Measurements from ENCODE around the gene TMEM74B. TPM values are rescaled to one million over a fixed set of nuclear protein-coding genes. Genes with fewer than 3 reads are reported as not detected.

Gene TMEM74B
- total and polyA plus RNA-seq, 10 of the 15 experiments (the other 5 are each of a cell fraction or from before 2014, with no cell fraction given), result 0.07 TPM; not detected in 9

DNA sequence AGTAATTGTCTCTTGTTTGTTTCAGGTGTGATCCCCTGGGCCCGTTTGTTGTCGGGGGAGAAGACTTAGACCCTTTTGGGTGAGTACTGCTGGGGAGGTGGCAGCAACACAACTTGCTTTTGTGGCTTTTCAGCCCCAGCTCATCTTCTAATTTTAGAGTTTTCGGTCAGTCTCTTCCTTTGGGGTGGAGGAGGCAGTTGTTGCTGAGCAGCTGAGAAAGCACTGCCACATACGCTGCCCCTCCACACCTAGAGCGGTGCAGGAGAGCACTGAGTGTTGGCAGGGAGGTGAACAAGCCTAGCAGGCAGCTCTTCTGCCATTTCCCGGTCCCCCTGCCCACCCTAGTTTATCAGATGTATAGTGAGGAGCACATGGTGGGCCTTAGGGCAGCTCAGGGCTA, 21.7 kb downstream of the TMEM74B start:
- Histone ChIP-seq H3K36me3 (ENCODE audit: control insufficient read depth in 2 of 2, insufficient read depth in 2 of 2, low read length in 1 of 2) (peaks cover 21 to 44% of the 10 kb centered on the region in 2 experiments), H2AFZ (ENCODE audit: control insufficient read depth, low read depth, low read length) (no peak overlapping the region), H3K4me2 (ENCODE audit: control insufficient read depth, insufficient read depth) (peak overlapping the region; percentile 26; the same call in 1 of the 2 replicates), H3K4me1 (ENCODE audit: control insufficient read depth, insufficient read depth, low read length) (peaks cover 7% of the 10 kb centered on the region; the same call in 1 of the 2 replicates), H3K9me3 (replicated peaks; ENCODE audit: control insufficient read depth, insufficient read depth, low read length) (no peaks in the 10 kb centered on the region), H3K27ac (ENCODE audit: control insufficient read depth, insufficient read depth) (0 out of 2 replicates have a peak overlapping the region, but pooled peaks have one; percentile 18), H3K4me3 (no peak overlapping the region), H3K9ac (ENCODE audit: control insufficient read depth, insufficient read depth, low read length) (no peak overlapping the region), H3K79me2 (ENCODE audit: control insufficient read depth, insufficient read depth, low read length) (no peaks in the 10 kb centered on the region), H4K20me1 (ENCODE audit: control insufficient read depth, insufficient read depth) (no peaks in the 10 kb centered on the region), H3K27me3 (replicated peaks in 1 of 2; ENCODE audit: control insufficient read depth in 2 of 2, insufficient read depth in 2 of 2, low read length in 1 of 2) (no peaks in the 10 kb centered on the region)
- in situ Hi-C loops (cut with MboI), result no loop called here
- RAD21 ChIA-PET (ENCODE audit: unreplicated experiment), result no interaction called here
- SMC1A ChIA-PET (ENCODE audit: uncharacterized antibody, unreplicated experiment), result interaction anchor here (0.7 to 1.5 kb wide), 2 partner anchors 9 to 13 kb away, joined by 3 to 4 read pairs; no protein-coding TSS in a partner anchor
- TF ChIP-seq MEF2A (IDR thresholded peaks at IDR 0.05; ENCODE audit: insufficient read depth, low read depth, low read length), result 0 out of 2 replicates have a peak, but pooled peaks have one; percentile 9
- TF ChIP-seq MXI1 (IDR thresholded peaks at IDR 0.05; ENCODE audit: low read depth, low read length), result no peak
- TF ChIP-seq EP300 (IDR thresholded peaks at IDR 0.05; ENCODE audit: borderline replicate concordance in 1 of 2, control insufficient read depth in 1 of 2, low read depth in 2 of 2, low read length in 2 of 2), result no peak
- peak; percentile 56 for TF ChIP-seq RUNX3 (IDR thresholded peaks at IDR 0.05; ENCODE audit: low read length)
- no peak for TF ChIP-seq CBX5 (IDR thresholded peaks at IDR 0.05; ENCODE audit: low read depth)
- TF ChIP-seq CBX3 (IDR thresholded peaks at IDR 0.05; ENCODE audit: borderline replicate concordance, low read depth), result no peak
- no peak for TF ChIP-seq SMC3 (IDR thresholded peaks at IDR 0.05; ENCODE audit: borderline replicate concordance, low read length)
- TF ChIP-seq, protein P1, sequence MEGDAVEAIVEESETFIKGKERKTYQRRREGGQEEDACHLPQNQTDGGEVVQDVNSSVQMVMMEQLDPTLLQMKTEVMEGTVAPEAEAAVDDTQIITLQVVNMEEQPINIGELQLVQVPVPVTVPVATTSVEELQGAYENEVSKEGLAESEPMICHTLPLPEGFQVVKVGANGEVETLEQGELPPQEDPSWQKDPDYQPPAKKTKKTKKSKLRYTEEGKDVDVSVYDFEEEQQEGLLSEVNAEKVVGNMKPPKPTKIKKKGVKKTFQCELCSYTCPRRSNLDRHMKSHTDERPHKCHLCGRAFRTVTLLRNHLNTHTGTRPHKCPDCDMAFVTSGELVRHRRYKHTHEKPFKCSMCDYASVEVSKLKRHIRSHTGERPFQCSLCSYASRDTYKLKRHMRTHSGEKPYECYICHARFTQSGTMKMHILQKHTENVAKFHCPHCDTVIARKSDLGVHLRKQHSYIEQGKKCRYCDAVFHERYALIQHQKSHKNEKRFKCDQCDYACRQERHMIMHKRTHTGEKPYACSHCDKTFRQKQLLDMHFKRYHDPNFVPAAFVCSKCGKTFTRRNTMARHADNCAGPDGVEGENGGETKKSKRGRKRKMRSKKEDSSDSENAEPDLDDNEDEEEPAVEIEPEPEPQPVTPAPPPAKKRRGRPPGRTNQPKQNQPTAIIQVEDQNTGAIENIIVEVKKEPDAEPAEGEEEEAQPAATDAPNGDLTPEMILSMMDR (IDR thresholded peaks at IDR 0.05 in 2 of 3, conservative IDR thresholded peaks at IDR 0.05 in 1 of 3; ENCODE audit: control insufficient read depth in 2 of 3, extremely low read depth in 1 of 3, insufficient read depth in 1 of 3, low read depth in 3 of 3, low read length in 3 of 3), result no peak
- TF ChIP-seq ATF7 (IDR thresholded peaks at IDR 0.05; ENCODE audit: low read depth), result no peak
- TF ChIP-seq RFX5 (IDR thresholded peaks at IDR 0.05; ENCODE audit: low read depth, low read length), result no peak
- no peak for TF ChIP-seq DPF2 (IDR thresholded peaks at IDR 0.05)
- DNase-seq (ENCODE audit: low read depth, low spot score) (no peak), ATAC-seq (peak; percentile 55), FAIRE-seq (no peak)
- 35% methylated on average over 6 of the region's 6 CpGs for WGBS (ENCODE audit: insufficient coverage, insufficient replicate concordance, low lambda C conversion rate, missing lambda C conversion rate)
- BruUV-seq (replicated peaks), result no TSS peak
- intact Hi-C loops (cut with micrococcal nuclease; ENCODE audit: unreplicated experiment), result no loop called here
- POLR2A ChIA-PET, result no interaction called here
- CTCF ChIA-PET, result no interaction called here

Measured in GM12878 (cell line).